Nephron (organoid): ENCODE data around the gene GPATCH2.

Experiments used
- H3K27ac Mint-ChIP-seq, 3 experiments: 2 replicates each; pipeline ENCODE4 v1.8.0; 2020; ENCODE audit warnings: mixed read lengths in 3 of 3, mild to moderate bottlenecking in 2 of 3, moderate library complexity in 1 of 3
- H3K27me3 Mint-ChIP-seq: 2 replicates; pipeline ENCODE4 v1.8.0; 2021; ENCODE audit warnings: low read depth, mild to moderate bottlenecking, moderate library complexity, mixed read lengths
- H3K36me3 Mint-ChIP-seq: 2 replicates; pipeline ENCODE4 v1.8.0; 2020; ENCODE audit warnings: low read depth, mixed read lengths
- H3K4me1 Mint-ChIP-seq: 2 replicates; pipeline ENCODE4 v1.8.0; 2020; ENCODE audit warnings: mixed read lengths
- H3K4me3 Mint-ChIP-seq, 3 experiments: 2 replicates each; pipeline ENCODE4 v1.8.0; 2020; ENCODE audit warnings: mild to moderate bottlenecking in 3 of 3, mixed read lengths in 3 of 3, moderate library complexity in 2 of 3
- H3K9me3 Mint-ChIP-seq: 2 replicates; pipeline ENCODE4 v1.8.0; 2020; ENCODE audit warnings: mixed read lengths
- CTCF ChIP-seq, 3 experiments: fragments of 200-600 bp; sonication (generic); IDR thresholded peaks; one replicate each; pipeline ENCODE4 v1.5.0; 2021; ENCODE audit warnings: antibody characterized with exemption in 3 of 3; ENCODE audit not compliant: unreplicated experiment in 3 of 3

Gene GPATCH2

GRCh38 chr1:217630711-217631591 lies at the start of gene GPATCH2, which contains the start of gene SPATA17:
Gene GPATCH2, minus strand, starts transcription at chr1:217631090. Its CDS starts 119 bp downstream, at chr1:217630971.
Gene SPATA17, plus strand, starts transcription at chr1:217631344. Its CDS starts 35 bp downstream, at chr1:217631379.
- peak within 1 kb of the TSS; percentile 83 to 92 (median 86) for H3K4me3 Mint-ChIP-seq
- H3K9me3 Mint-ChIP-seq: no peaks in the 10 kb centered on the region
- peak in 2 of 3 experiments; percentile 19 to 44 for TF ChIP-seq CTCF (IDR thresholded peaks at IDR 0.05; ENCODE audit: unreplicated experiment in 3 of 3)
- H3K36me3 Mint-ChIP-seq: no peaks in the 10 kb centered on the region
- peak within 1 kb of the TSS; percentile 99 to 100 (median 99) for H3K27ac Mint-ChIP-seq
- peaks cover 4% of the 10 kb centered on the region for H3K27me3 Mint-ChIP-seq
- H3K4me1 Mint-ChIP-seq: peaks cover 30% of the 10 kb centered on the region

DNA sequence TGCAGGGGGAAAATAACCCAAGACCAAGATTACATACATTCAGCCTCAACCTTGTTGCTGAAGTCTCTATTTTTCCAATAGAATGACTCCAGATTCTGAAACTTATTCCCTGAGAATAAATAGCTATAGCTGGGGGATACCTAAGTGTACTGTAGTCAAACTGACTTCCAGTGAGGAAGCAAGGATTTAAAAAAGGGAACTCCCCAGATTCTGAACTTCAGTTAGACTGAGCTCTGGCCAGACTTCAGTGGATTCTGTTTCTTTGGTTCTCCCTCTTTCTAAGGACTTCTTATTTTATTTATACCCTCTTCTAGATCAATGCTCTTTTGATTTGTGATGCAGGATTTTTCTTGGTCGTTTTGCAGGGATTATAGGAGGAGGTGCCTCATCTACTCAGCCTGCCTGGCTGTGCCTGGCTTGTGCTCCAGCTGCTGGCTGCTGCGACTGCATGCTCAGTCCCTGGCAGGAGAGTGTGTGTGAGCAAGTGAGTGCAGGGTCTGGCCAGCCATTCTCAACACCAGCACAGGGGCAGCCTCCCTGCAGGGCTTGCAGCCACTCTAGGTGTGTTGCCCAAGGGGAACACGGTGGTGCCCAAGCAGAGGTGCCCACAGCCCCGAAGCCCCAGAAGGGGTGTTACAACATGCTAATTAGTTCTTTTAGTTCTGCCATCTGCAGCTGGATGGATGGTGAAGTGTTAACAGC lies 43.3 kb upstream of the GPATCH2 start:
- no peaks in the 10 kb centered on the region for H3K36me3 Mint-ChIP-seq
- H3K27me3 Mint-ChIP-seq: no peaks in the 10 kb centered on the region
- no peak for TF ChIP-seq CTCF (IDR thresholded peaks at IDR 0.05; ENCODE audit: unreplicated experiment in 3 of 3)
- H3K4me1 Mint-ChIP-seq: no peaks in the 10 kb centered on the region
- no peak overlapping the region for H3K27ac Mint-ChIP-seq
- no peaks in the 10 kb centered on the region for H3K9me3 Mint-ChIP-seq
- no peak overlapping the region for H3K4me3 Mint-ChIP-seq

- Mint-ChIP-seq H3K4me3 (no peak overlapping the region), H3K27ac (no peak overlapping the region), H3K9me3 (no peaks in the 10 kb centered on the region), H3K27me3 (no peaks in the 10 kb centered on the region), H3K4me1 (no peaks in the 10 kb centered on the region), H3K36me3 (no peaks in the 10 kb centered on the region)
- TF ChIP-seq CTCF (IDR thresholded peaks at IDR 0.05; ENCODE audit: unreplicated experiment in 3 of 3): no peak
Measured at GRCh38 chr1:217673387-217673786, 42.5 kb upstream of the GPATCH2 start.

DNA sequence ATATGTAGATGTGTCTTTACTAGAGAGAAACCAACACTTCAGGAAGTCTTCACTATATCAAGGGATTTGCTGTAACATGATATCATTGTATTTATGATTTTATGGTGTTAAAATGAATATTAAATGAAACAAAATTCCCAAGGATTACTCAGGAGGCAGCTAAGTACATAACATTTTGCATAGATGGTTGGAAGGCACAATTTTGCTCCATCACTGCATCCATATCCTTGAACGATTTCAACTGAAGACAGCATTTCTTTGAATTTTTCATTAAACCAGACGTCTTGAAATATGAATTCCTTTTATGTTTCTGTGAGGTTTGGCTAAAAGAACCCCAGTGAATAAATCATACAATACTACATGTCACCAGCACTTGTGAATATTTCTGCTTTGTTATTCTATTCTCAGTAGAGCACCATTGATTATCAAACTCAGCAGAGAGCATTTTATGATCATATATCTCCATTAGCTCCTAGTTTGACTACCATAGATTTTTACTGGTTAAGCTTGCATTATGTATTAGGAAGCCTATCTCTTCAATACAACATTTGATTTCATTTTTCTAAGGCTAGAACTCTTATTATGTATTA lies 37.6 kb upstream of the GPATCH2 start:
- Mint-ChIP-seq H3K27me3 (no peaks in the 10 kb centered on the region), H3K27ac (no peak overlapping the region), H3K9me3 (no peaks in the 10 kb centered on the region), H3K36me3 (no peaks in the 10 kb centered on the region), H3K4me1 (no peaks in the 10 kb centered on the region), H3K4me3 (no peak overlapping the region)
- no peak for TF ChIP-seq CTCF (IDR thresholded peaks at IDR 0.05; ENCODE audit: unreplicated experiment in 3 of 3)

DNA sequence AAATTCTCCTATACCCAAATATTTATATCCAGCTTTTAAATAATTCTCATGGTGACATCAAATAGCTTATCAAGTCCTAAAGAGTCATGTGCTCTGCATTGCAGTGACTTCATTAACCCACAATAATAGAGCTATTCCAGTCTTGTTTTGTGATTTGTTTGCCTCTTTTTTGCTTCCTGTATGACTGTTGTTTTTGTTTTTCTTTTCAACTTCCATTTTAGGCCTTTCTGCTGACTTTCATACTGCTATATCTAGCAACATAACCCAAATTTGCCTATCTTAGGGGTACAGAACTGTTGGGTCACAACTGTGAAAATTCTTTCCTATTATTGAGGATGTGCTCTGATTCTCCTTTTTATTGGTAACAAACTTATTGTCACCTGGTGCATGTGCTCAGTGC lies 30.5 kb upstream of the GPATCH2 start:
- no peaks in the 10 kb centered on the region for H3K9me3 Mint-ChIP-seq

More for the DNA sequence above, 30.5 kb upstream of the GPATCH2 start:
- Mint-ChIP-seq H3K4me1 (no peaks in the 10 kb centered on the region), H3K27me3 (no peaks in the 10 kb centered on the region), H3K4me3 (no peak overlapping the region), H3K36me3 (no peaks in the 10 kb centered on the region), H3K27ac (no peak overlapping the region)
- no peak for TF ChIP-seq CTCF (IDR thresholded peaks at IDR 0.05; ENCODE audit: unreplicated experiment in 3 of 3)
